ENCODE results near the gene EEF1A2. TPM values are rescaled to one million over a fixed set of nuclear protein-coding genes. Genes with fewer than 3 reads are reported as not detected.

EEF1A2 gene
- total RNA-seq, 4 donors from 2014 or later, result 0.75 to 5.0 (median 3.3) TPM

- H3K36me3 ChIP-seq, result no peaks in the 10 kb centered on the region
- intact Hi-C loops (cut with DNase I; ENCODE audit: low total_unique reads), result no loop called here
- H3K27me3 ChIP-seq, result peaks cover 63% of the 10 kb centered on the region
Measured at GRCh38 chr20:63470410-63470809, 28.5 kb downstream of the EEF1A2 start.

GRCh38 chr20:63469713-63470101 lies 29.2 kb downstream of the EEF1A2 start:
- intact Hi-C loops (cut with DNase I; ENCODE audit: low total_unique reads) (no loop called here), in situ Hi-C loops (cut with MboI; ENCODE audit: low pct_ligation_motif_present in 1 of 4, low pct_unique_long_range_greater_than_20kb in 1 of 4, low sequenced_read_pairs in 3 of 4) (no loop called here)
- peaks cover 0 to 9% (median 8%) of the 10 kb centered on the region in 4 donors for H3K4me1 ChIP-seq
- H3K36me3 ChIP-seq, result no peaks in the 10 kb centered on the region
- 81% methylated on average over 13 of the region's 13 CpGs; no CpG with 5 or more reads in 1 of the 2 donors for WGBS, 2 donors (ENCODE audit: low coverage in 1 of 2)
- H3K27me3 ChIP-seq, result peaks cover 63% of the 10 kb centered on the region
- H3K9me3 ChIP-seq, result no peaks in the 10 kb centered on the region
- DNase-seq, result no peak
- no peak overlapping the region for H3K4me3 ChIP-seq
- TF ChIP-seq, protein P1, sequence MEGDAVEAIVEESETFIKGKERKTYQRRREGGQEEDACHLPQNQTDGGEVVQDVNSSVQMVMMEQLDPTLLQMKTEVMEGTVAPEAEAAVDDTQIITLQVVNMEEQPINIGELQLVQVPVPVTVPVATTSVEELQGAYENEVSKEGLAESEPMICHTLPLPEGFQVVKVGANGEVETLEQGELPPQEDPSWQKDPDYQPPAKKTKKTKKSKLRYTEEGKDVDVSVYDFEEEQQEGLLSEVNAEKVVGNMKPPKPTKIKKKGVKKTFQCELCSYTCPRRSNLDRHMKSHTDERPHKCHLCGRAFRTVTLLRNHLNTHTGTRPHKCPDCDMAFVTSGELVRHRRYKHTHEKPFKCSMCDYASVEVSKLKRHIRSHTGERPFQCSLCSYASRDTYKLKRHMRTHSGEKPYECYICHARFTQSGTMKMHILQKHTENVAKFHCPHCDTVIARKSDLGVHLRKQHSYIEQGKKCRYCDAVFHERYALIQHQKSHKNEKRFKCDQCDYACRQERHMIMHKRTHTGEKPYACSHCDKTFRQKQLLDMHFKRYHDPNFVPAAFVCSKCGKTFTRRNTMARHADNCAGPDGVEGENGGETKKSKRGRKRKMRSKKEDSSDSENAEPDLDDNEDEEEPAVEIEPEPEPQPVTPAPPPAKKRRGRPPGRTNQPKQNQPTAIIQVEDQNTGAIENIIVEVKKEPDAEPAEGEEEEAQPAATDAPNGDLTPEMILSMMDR (IDR thresholded peaks at IDR 0.05), result no peak
- no peak overlapping the region for H3K27ac ChIP-seq

More at GRCh38 chr20:63470410-63470809, 28.5 kb downstream of the EEF1A2 start:
- in situ Hi-C loops (cut with MboI; ENCODE audit: low pct_ligation_motif_present in 1 of 4, low pct_unique_long_range_greater_than_20kb in 1 of 4, low sequenced_read_pairs in 3 of 4), result no loop called here
- peaks cover 0 to 9% (median 8%) of the 10 kb centered on the region in 4 donors for H3K4me1 ChIP-seq
- TF ChIP-seq, protein P1 (IDR thresholded peaks at IDR 0.05), result no peak
- TF ChIP-seq POLR2A (IDR thresholded peaks at IDR 0.05), result no peak
- no peak for DNase-seq
- no peaks in the 10 kb centered on the region for H3K9me3 ChIP-seq
- no peak overlapping the region for H3K4me3 ChIP-seq
- 52% methylated on average over 7 of the region's 10 CpGs; no CpG with 5 or more reads in 1 of the 2 donors for WGBS, 2 donors (ENCODE audit: low coverage in 1 of 2)
- H3K27ac ChIP-seq, result no peak overlapping the region

DNA sequence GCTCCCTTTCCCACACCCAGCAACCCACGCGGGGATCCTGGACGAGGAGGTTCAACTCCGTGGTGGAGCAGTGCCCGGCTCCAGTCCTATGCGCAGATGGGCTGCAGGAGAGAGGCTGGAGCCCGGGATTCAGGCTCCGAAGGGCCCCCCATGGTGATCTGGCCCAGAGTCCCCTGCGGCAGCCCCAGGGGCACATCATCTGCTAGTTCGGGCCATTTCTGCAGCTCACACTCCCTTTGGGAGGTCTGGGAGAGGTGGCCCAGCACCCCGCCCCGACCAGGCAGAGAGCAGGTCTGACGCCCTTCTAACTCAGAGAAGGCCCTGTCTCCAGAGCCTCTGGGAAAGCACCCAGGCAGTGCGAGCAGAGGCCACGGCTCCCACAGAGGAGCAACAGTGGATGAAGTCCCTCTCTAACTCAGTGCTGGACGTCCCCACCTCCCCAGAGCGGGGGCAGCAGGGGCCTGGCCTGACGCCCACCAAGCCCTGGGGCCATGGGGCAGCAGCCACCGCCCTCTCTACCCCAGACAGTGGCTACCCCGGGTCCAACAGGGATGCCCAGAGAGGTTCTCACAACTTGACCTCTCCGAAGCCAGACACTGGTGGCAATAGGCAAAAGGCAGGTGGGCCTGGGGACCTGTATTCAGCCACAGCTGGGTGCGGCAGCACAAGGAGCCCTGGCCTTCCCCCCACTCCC lies 29.7 kb downstream of the EEF1A2 start:
- no peak for TF ChIP-seq EP300 (IDR thresholded peaks at IDR 0.05; ENCODE audit: low read depth)
- no peak overlapping the region for H3K27ac ChIP-seq
- intact Hi-C loops (cut with DNase I; ENCODE audit: low total_unique reads), result no loop called here
- no peak overlapping the region for H3K4me3 ChIP-seq
- DNase-seq, result no peak
- in situ Hi-C loops (cut with MboI; ENCODE audit: low pct_ligation_motif_present in 1 of 4, low pct_unique_long_range_greater_than_20kb in 1 of 4, low sequenced_read_pairs in 3 of 4), result no loop called here
- H3K4me1 ChIP-seq, result peaks cover 0 to 9% (median 8%) of the 10 kb centered on the region in 4 donors
- peaks cover 63% of the 10 kb centered on the region for H3K27me3 ChIP-seq
- no peaks in the 10 kb centered on the region for H3K36me3 ChIP-seq
- WGBS, 2 donors (ENCODE audit: low coverage in 1 of 2), result 71% methylated on average over 16 of the region's 22 CpGs; no CpG with 5 or more reads in 1 of the 2 donors
- H3K9me3 ChIP-seq, result no peaks in the 10 kb centered on the region

DNA sequence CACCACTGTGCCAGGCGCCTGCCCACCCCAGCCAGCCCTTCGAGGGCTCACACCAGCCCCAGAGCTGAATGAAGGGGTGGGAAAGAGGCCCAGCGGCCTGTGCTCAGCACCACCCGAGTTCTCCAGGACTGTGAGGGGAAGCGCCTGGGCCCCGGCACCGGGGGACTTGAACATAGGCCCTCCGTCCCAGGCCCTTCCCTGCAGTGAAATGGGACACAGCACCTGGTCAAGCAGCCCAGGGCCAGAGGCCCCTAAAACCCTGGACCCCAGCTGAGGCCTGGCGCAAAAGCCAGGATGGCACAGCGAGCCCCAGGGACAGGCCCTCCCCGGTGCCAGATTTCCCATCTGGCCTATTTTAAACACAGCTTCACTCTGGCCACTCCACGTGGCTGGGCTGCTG lies 30.5 kb downstream of the EEF1A2 start:
- peaks cover 63% of the 10 kb centered on the region for H3K27me3 ChIP-seq
- WGBS, 2 donors (ENCODE audit: low coverage in 1 of 2), result 64% methylated on average over 10 of the region's 12 CpGs; no CpG with 5 or more reads in 1 of the 2 donors
- H3K27ac ChIP-seq, result no peak overlapping the region
- peaks cover 0 to 9% (median 8%) of the 10 kb centered on the region in 4 donors for H3K4me1 ChIP-seq
- H3K36me3 ChIP-seq, result no peaks in the 10 kb centered on the region
- in situ Hi-C loops (cut with MboI; ENCODE audit: low pct_ligation_motif_present in 1 of 4, low pct_unique_long_range_greater_than_20kb in 1 of 4, low sequenced_read_pairs in 3 of 4) (no loop called here), intact Hi-C loops (cut with DNase I; ENCODE audit: low total_unique reads) (no loop called here)
- DNase-seq, result no peak
- no peaks in the 10 kb centered on the region for H3K9me3 ChIP-seq
- H3K4me3 ChIP-seq, result no peak overlapping the region
- TF ChIP-seq, protein P1 (IDR thresholded peaks at IDR 0.05), result no peak
- no peak for TF ChIP-seq POLR2AphosphoS5 (IDR thresholded peaks at IDR 0.05)
- no peak for TF ChIP-seq EP300 (IDR thresholded peaks at IDR 0.05; ENCODE audit: low read depth)
- TF ChIP-seq POLR2A (IDR thresholded peaks at IDR 0.05), result no peak

Measured in transverse colon (tissue), 4 donors.